Prostate gland (tissue), 2 donors: ENCODE results near the gene TMEM154.

Experiments used
- CTCF ChIP-seq, 4 experiments: fragments of 200-600 bp in 2 of 4; fragments of 450-650 bp in 2 of 4; sonication (generic) in 2 of 4; IDR thresholded peaks; 1 replicate in 3 of 4; 2 replicates in 1 of 4; pipeline ENCODE4 v1.5.1; 2016 to 2019; ENCODE audit warnings: antibody characterized with exemption in 4 of 4, mild to moderate bottlenecking in 2 of 4, moderate library complexity in 2 of 4
- POLR2A ChIP-seq: fragments of 450-650 bp; IDR thresholded peaks from one replicate; pipeline ENCODE4 v1.6.1; 2016; ENCODE audit warnings: antibody characterized with exemption, mild to moderate bottlenecking
- POLR2AphosphoS5 ChIP-seq: sonication (generic); formaldehyde crosslinking; IDR thresholded peaks from one replicate; pipeline ENCODE4 v1.6.1; 2017; ENCODE audit warnings: antibody characterized with exemption

- TF ChIP-seq CTCF (IDR thresholded peaks at IDR 0.05): no peak
- TF ChIP-seq POLR2AphosphoS5: no peak
- TF ChIP-seq POLR2A: no peak
Measured at GRCh38 chr4:152699313-152699712, 19.5 kb upstream of the TMEM154 start.
